Stomach (tissue), 9 donors: Measurements from ENCODE around the gene SPG7. TPM values are rescaled to one million over a fixed set of nuclear protein-coding genes. Genes with fewer than 3 reads are reported as not detected.
A peak's percentile ranks its signal among the peaks of the same experiment; 100 is the strongest.

ENCODE experiments used
- DNase-seq, 2 donors: peaks; one replicate each; pipeline versions ENCODE4 v3.0.0 to v3.0.0-alpha.2; 2013 to 2019
- H3K27ac ChIP-seq, 5 donors: fragments of 200-600 bp in 4 of 5; sonication (generic) in 4 of 5; one replicate each; pipeline ENCODE4 v1.5.1; 2013 to 2019; ENCODE audit warnings: mild to moderate bottlenecking in 1 of 5, moderate library complexity in 1 of 5
- H3K27me3 ChIP-seq, 3 donors: fragments of 200-600 bp; sonication (generic); one replicate each; pipeline ENCODE4 v1.5.1; 2017 to 2019; ENCODE audit warnings: mixed run types in 1 of 3
- H3K36me3 ChIP-seq, 4 donors: fragments of 200-600 bp; sonication (generic); 1 replicate in 3 of 4; 2 replicates in 1 of 4; pipeline ENCODE4 v1.5.1; 2016 to 2019
- H3K4me1 ChIP-seq, 4 donors: fragments of 200-600 bp; sonication (generic); one replicate each; pipeline ENCODE4 v1.5.1; 2016 to 2019
- H3K4me3 ChIP-seq, 4 donors: fragments of 200-600 bp; sonication (generic) in 3 of 4; one replicate each; pipeline ENCODE4 v1.5.1; 2016 to 2019; ENCODE audit warnings: mild to moderate bottlenecking in 1 of 4
- H3K9me3 ChIP-seq, 4 donors: fragments of 200-600 bp; sonication (generic); one replicate each; pipeline ENCODE4 v1.5.1; 2016 to 2019
- CTCF ChIP-seq, 7 experiments: fragments of 450-650 bp in 4 of 7; fragments of 200-600 bp in 3 of 7; sonication (generic) in 3 of 7; IDR thresholded peaks; one replicate each; pipeline ENCODE4 v1.5.1; 2016 to 2019; ENCODE audit warnings: antibody characterized with exemption in 7 of 7, control low read depth in 2 of 7, mild to moderate bottlenecking in 1 of 7
- EP300 ChIP-seq: sonication (generic); formaldehyde crosslinking; IDR thresholded peaks from one replicate; pipeline ENCODE4 v1.6.1; 2017; ENCODE audit warnings: antibody characterized with exemption
- POLR2A ChIP-seq, 4 donors: fragments of 450-650 bp; IDR thresholded peaks; one replicate each; pipeline ENCODE4 v1.6.1; 2016; ENCODE audit warnings: antibody characterized with exemption in 4 of 4, control low read depth in 2 of 4, mild to moderate bottlenecking in 1 of 4, moderate library complexity in 1 of 4
- POLR2AphosphoS5 ChIP-seq, 3 donors: sonication (generic); formaldehyde crosslinking; IDR thresholded peaks; one replicate each; pipeline ENCODE4 v1.6.1; 2016; ENCODE audit warnings: antibody characterized with exemption in 3 of 3
- WGBS, 5 donors: extraction: QIAGEN DNeasy Blood & Tissue Kit in 3 of 5; methylation state at CpG; one replicate each; pipeline versions ENCODE4 v1.1.5 to v1.1.7; 2013 to 2018; 5-methylcytosine and 5-hydroxymethylcytosine counted together
- intact Hi-C: fragments of 100-400 bp; cut with DNase I; formaldehyde crosslinking; loops from one replicate; pipeline ENCODE4 v1.15.1; 2023; ENCODE audit warnings: low total_unique reads
- polyA plus RNA-seq, 3 donors: library from polyadenylated mRNA; stranded (reverse); fragments of 200-250 nt; gene quantifications; one replicate each; pipeline ENCODE4 v1.2.3, GENCODE V29; 2013
- total RNA-seq, 5 donors: library from RNA; depleted of rRNA; stranded (reverse); fragments of >200 nt; gene quantifications; one replicate each; pipeline versions ENCODE4 v1.1.0 to v1.2.3, GENCODE V29; 2014 to 2016
- donor health status: healthy with polysubstance abuse.
- donor health status: Bipolar disorder and iron deficiency.
- donor health status: healthy.

SPG7 gene
- total and polyA plus RNA-seq, 8 donors: 30.0 to 363 (median 157) TPM

GRCh38 chr16:89595330-89596060, 87.3 kb downstream of the SPG7 start:
- no peaks in the 10 kb centered on the region for H3K4me1 ChIP-seq
- H3K27ac ChIP-seq: no peak overlapping the region
- H3K9me3 ChIP-seq: no peaks in the 10 kb centered on the region
- intact Hi-C loops: no loop called here
- H3K4me3 ChIP-seq: no peak overlapping the region
- 89 to 96% (median 93%) methylated on average over 28 to 47 of the region's 47 CpGs for WGBS, 5 donors
- DNase-seq: no peak
- no peaks in the 10 kb centered on the region for H3K36me3 ChIP-seq
- no peaks in the 10 kb centered on the region for H3K27me3 ChIP-seq
- no peak for TF ChIP-seq EP300
- TF ChIP-seq POLR2A (IDR thresholded peaks at IDR 0.05): no peak
- no peak for TF ChIP-seq CTCF (IDR thresholded peaks at IDR 0.05)
- TF ChIP-seq POLR2AphosphoS5 (IDR thresholded peaks at IDR 0.05): no peak

GRCh38 chr16:89596061-89596689, 88.0 kb downstream of the SPG7 start:
- Histone ChIP-seq H3K4me1 (no peaks in the 10 kb centered on the region), H3K27me3 (no peaks in the 10 kb centered on the region), H3K9me3 (no peaks in the 10 kb centered on the region), H3K27ac (no peak overlapping the region), H3K4me3 (no peak overlapping the region), H3K36me3 (no peaks in the 10 kb centered on the region)
- no peak for DNase-seq
- intact Hi-C loops: no loop called here
- TF ChIP-seq CTCF (IDR thresholded peaks at IDR 0.05): no peak
- TF ChIP-seq EP300: no peak
- TF ChIP-seq POLR2AphosphoS5 (IDR thresholded peaks at IDR 0.05): no peak
- no peak for TF ChIP-seq POLR2A (IDR thresholded peaks at IDR 0.05)
- 83 to 90% (median 88%) methylated on average over 21 to 25 of the region's 25 CpGs for WGBS, 5 donors

- Histone ChIP-seq H3K27me3 (peaks cover 0 to 5% (median 0%) of the 10 kb centered on the region in 3 donors), H3K4me1 (peaks cover 0 to 3% (median under 1%) of the 10 kb centered on the region in 4 donors), H3K4me3 (no peak overlapping the region), H3K9me3 (no peaks in the 10 kb centered on the region), H3K27ac (no peak overlapping the region), H3K36me3 (no peaks in the 10 kb centered on the region)
- DNase-seq: no peak
- TF ChIP-seq CTCF (IDR thresholded peaks at IDR 0.05) (no peak), EP300 (no peak), POLR2AphosphoS5 (IDR thresholded peaks at IDR 0.05) (no peak), POLR2A (IDR thresholded peaks at IDR 0.05) (no peak)
- WGBS, 5 donors: 79 to 90% (median 85%) methylated on average over 12 to 19 of the region's 19 CpGs
- intact Hi-C loops: no loop called here
These were observed 88.9 kb downstream of the SPG7 start for GRCh38 chr16:89596957-89597649.

- peaks cover 0 to 14% (median 10%) of the 10 kb centered on the region in 4 donors for H3K4me1 ChIP-seq
- intact Hi-C loops: no loop called here
- no peak overlapping the region for H3K27ac ChIP-seq
- H3K4me3 ChIP-seq: no peak overlapping the region
- no peaks in the 10 kb centered on the region for H3K36me3 ChIP-seq
- H3K27me3 ChIP-seq: peaks cover 0 to 16% (median 4%) of the 10 kb centered on the region in 3 donors
- TF ChIP-seq EP300 (no peak), POLR2A (IDR thresholded peaks at IDR 0.05) (no peak), CTCF (IDR thresholded peaks at IDR 0.05) (no peak), POLR2AphosphoS5 (IDR thresholded peaks at IDR 0.05) (no peak)
- WGBS, 5 donors: 40 to 82% (median 74%) methylated on average over 3 to 14 of the region's 14 CpGs
- peak in 1 of 2 donors; percentile 40 for DNase-seq
- H3K9me3 ChIP-seq: no peaks in the 10 kb centered on the region
These were observed 90.0 kb downstream of the SPG7 start for GRCh38 chr16:89598199-89598598.
